WERI-Rb-1 (cell line): ENCODE data around the gene MAN1C1.

Experiments
- DNase-seq: peaks from one replicate; pipeline ENCODE4 v3.0.0-alpha.2; 2020
- H3K27ac ChIP-seq: fragments of 250-450 bp; sonication (Bioruptor Pico); 2 replicates; pipeline ENCODE4 v1.5.1; 2020; ENCODE audit warnings: mild to moderate bottlenecking, moderate library complexity
- H3K27me3 ChIP-seq: fragments of 250-450 bp; sonication (Bioruptor Pico); 2 replicates; pipeline ENCODE4 v1.5.1; 2021; ENCODE audit warnings: mild to moderate bottlenecking, low read depth, moderate library complexity; ENCODE audit not compliant: insufficient read depth, severe bottlenecking
- H3K36me3 ChIP-seq: fragments of 250-450 bp; sonication (Bioruptor Pico); 2 replicates; pipeline ENCODE4 v1.5.1; 2020; ENCODE audit warnings: mild to moderate bottlenecking, moderate library complexity
- H3K4me3 ChIP-seq: 2 replicates; pipeline ENCODE4 v1.5.1; 2011; ENCODE audit warnings: low read depth, mild to moderate bottlenecking, control low read depth, low read length
- H3K9me3 ChIP-seq: fragments of 250-450 bp; sonication (Bioruptor Pico); 2 replicates; pipeline ENCODE4 v1.5.1; 2021; ENCODE audit warnings: mild to moderate bottlenecking, moderate library complexity; ENCODE audit not compliant: severe bottlenecking
- TF ChIP-seq, protein P1 (sequence below): IDR thresholded peaks from 2 replicates; pipeline ENCODE4 v1.5.1; 2011; ENCODE audit warnings: low read depth, mild to moderate bottlenecking, control low read depth, inconsistent platforms, low read length

Gene MAN1C1

DNA sequence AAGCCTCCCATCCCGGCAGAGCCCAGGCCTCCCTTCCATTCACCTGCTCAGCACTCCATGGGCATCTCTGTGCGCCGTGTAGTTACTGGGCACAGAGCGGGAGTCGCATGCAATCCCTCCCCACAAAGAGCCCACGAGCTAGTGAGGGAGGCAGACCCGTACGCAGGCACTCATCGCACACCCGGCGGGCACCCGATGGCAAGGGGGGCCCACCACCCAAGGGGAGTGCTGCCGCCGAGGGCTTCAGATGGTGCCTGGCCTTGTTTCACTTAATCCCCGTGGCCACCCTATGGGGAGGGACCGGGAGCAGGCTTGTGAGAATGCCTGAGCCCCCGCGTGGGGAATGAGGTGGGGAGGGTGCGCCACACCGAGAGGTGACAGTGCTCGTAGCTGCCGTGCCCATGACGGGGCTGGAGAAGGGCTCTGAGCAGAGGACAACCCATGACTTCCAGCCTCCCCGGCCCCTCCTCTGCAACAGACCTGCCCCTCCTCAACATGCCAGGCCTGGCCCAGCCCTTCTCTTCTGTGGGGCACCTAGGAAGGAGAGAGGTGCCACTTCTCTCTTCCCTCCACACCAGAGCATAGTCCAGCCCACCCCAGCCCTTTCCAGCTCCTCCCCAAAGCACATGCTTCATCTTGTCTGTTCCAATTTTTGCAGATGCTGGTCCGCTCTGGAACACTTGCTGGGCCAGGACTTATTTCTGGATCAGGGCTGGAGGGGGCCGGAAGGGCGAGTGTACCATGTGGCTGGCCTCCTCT is 153.2 kb downstream of the MAN1C1 start:
- no peak overlapping the region for H3K4me3 ChIP-seq
- no peaks in the 10 kb centered on the region for H3K9me3 ChIP-seq
- H3K27me3 ChIP-seq = no peaks in the 10 kb centered on the region
- no peaks in the 10 kb centered on the region for H3K36me3 ChIP-seq
- TF ChIP-seq, protein P1, sequence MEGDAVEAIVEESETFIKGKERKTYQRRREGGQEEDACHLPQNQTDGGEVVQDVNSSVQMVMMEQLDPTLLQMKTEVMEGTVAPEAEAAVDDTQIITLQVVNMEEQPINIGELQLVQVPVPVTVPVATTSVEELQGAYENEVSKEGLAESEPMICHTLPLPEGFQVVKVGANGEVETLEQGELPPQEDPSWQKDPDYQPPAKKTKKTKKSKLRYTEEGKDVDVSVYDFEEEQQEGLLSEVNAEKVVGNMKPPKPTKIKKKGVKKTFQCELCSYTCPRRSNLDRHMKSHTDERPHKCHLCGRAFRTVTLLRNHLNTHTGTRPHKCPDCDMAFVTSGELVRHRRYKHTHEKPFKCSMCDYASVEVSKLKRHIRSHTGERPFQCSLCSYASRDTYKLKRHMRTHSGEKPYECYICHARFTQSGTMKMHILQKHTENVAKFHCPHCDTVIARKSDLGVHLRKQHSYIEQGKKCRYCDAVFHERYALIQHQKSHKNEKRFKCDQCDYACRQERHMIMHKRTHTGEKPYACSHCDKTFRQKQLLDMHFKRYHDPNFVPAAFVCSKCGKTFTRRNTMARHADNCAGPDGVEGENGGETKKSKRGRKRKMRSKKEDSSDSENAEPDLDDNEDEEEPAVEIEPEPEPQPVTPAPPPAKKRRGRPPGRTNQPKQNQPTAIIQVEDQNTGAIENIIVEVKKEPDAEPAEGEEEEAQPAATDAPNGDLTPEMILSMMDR = no peak
- DNase-seq = no peak
- no peak overlapping the region; the same call in 1 of the 2 replicates for H3K27ac ChIP-seq

DNA sequence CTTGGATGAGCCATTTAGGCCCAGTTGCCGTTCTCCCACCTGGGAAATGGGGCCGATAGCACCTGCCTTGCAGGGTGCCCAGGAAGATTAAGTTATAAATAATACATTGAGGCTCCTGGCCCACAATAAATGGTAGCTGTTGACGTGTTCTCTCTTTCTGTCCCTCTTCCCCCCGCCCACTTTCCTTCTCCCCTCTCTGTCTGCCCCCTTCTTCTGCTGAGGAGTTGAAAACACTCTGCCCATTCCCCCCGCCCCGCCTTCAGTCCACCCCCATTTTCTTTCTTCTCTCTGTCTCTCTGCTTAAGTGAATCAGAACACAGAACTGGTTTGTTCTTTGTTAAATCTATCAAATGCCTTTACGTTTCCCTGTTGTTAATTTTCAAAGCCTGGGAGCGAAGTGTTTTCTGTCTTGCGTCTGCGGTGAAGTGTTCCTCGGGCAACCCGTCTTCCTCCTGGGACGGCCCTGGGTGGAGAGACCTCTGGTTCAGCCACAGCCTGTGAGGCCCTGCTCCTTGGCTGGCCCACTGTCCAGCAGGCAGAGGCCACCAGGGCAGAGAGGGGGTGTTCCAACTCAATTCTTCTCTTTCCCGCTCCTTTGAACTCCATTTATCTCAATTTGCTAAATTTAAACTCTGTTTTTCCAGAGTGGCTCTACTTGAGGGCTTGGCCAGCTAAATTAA is 154.1 kb downstream of the MAN1C1 start:
- Histone ChIP-seq H3K27ac (peak overlapping the region; percentile 93), H3K9me3 (no peaks in the 10 kb centered on the region), H3K4me3 (peak overlapping the region; percentile 40), H3K27me3 (no peaks in the 10 kb centered on the region), H3K36me3 (no peaks in the 10 kb centered on the region)
- no peak for DNase-seq
- TF ChIP-seq, protein P1 = no peak

DNA sequence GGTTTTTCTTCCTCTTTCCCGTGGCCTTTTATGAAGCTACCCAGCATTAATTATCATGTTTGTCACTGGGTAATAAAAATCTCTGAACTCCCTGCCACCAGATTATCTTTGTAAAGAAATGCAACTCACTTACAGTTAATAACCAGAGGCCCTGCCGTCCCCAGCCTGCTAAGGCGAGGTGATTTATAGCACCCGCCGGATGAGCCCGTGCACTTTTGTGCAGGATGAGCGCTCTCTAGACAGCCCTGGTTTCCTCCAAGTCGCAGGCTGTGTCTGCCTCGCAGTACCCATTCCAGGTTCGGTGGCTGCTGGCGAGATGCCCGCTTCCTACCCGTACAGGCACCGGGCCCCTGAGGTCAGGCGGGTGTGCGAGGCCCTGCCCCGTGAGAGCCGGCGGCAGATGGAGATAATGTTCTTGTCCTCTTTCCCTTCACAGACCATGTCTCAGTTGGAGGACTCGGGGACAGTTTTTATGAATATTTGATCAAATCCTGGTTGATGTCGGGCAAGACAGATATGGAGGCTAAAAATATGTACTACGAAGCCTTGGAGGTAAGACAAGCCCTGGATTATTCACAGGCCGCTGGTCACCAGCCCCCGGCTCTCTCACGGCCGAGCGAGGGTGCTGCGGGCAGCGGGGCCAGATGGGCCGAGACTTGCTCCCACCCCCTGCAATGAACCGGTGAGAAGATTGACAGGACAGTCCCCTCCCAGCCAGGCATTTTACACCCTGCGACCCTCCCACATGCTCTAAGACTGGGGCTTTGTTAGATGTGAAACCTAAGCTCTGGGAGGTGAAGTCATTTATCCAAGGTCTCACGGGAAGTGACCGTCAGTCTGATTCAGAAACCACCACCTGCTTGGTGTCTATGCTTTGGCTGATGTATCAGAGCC is 154.9 kb downstream of the MAN1C1 start:
- Histone ChIP-seq H3K36me3 (no peaks in the 10 kb centered on the region), H3K27ac (peak overlapping the region; percentile 93), H3K4me3 (peak overlapping the region; percentile 40), H3K9me3 (no peaks in the 10 kb centered on the region), H3K27me3 (no peaks in the 10 kb centered on the region)
- TF ChIP-seq, protein P1 = no peak
- peak; percentile 95 for DNase-seq

DNA sequence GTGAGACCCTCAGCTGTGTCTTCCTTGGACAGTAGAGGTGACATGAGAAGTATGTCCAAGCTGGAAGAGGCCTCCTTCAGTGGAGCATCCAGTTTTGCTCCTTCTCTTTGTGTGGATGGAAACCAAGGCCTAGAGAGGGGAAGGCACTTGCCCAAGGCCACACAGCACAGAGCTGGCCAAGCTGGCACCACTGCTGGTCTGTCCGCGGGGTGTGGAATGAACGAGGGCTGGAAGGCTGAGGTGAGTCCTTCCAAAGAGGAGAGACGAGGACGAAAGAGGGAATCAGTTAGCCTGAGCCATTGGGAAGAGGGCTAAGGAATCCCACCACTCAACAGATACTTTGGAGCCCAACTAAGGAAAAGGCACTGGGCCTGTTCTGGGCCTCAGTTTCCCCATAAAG is 155.6 kb downstream of the MAN1C1 start:
- no peak overlapping the region for H3K4me3 ChIP-seq
- no peaks in the 10 kb centered on the region for H3K36me3 ChIP-seq
- H3K9me3 ChIP-seq = no peaks in the 10 kb centered on the region
- TF ChIP-seq, protein P1 = no peak
- no peaks in the 10 kb centered on the region for H3K27me3 ChIP-seq
- H3K27ac ChIP-seq = peak overlapping the region; percentile 93
- DNase-seq = no peak

DNA sequence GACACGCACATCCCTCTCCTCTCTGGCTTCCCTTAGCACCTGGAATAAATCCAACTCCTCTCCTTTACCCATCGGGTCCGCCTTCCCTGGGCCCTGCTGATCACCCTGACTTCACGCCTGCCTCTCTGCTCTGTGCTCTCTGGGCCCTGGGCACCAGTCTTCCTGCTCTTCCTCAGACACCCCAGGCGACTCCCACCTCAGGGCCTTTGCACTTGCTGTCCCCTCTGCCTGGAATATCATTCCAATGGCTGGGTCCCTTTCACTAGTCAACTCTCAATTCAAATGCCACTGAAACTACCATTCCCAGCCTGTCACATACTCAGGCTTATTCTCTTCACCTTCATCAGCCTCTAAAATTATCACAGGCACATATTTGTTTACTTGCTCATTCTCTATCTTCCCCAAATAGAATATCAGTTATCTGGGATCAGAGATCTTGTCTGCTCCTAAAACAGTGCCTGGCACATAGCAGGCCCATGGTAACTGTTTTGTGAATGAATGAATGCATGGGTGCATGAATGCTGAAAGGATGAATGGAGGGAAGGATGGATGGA is 156.2 kb downstream of the MAN1C1 start:
- Histone ChIP-seq H3K27me3 (no peaks in the 10 kb centered on the region), H3K4me3 (no peak overlapping the region), H3K27ac (peak overlapping the region; percentile 93), H3K9me3 (no peaks in the 10 kb centered on the region), H3K36me3 (no peaks in the 10 kb centered on the region)
- DNase-seq = no peak
- TF ChIP-seq, protein P1 = no peak
